GM03348 (cell line): ENCODE results near the gene RBM10.

ENCODE experiments used
- DNase-seq: peaks from one replicate; pipeline ENCODE4 v3.0.0; 2012; ENCODE audit warnings: low spot score

RBM10 gene

DNA sequence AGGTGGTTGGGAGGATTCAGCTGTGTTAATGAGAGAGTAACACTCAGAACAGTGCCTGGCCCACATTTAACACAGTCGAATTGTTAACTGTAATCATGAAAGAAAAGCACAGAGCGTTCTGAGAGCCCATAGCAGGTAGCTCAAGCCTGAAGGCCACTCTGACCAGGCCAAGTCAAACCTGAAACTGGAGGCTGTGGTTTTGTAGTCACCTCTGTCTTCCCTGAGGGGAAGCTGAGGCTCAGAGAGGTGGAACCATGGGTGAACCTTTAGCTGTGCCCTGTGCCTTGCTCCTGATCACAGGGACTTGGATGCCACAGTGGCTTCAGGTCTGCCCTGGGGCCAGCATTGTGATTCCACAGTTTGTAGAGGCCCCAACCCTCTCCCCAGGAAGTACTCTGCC, 32.1 kb downstream of the RBM10 start:
- no peak for DNase-seq

DNA sequence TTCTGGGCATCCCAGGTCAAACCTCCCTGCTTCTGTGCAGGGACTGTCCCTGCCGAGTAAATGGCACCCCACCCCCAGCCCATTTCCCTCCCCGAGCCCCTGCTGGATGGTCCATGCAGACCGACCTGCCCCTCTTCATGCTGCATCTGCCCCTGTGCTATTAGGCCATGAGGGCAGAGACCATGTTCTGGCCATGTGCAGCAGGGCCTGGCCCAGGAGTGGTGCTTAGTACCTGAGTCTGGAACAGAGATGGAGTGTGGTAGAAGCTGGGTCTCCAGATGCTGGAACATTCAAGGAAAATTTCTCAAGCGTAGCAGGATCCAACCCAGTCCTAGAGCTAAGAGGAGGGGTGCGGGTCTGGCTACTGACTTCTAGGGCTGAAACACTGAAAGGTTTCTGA, 33.3 kb downstream of the RBM10 start:
- no peak for DNase-seq

DNA sequence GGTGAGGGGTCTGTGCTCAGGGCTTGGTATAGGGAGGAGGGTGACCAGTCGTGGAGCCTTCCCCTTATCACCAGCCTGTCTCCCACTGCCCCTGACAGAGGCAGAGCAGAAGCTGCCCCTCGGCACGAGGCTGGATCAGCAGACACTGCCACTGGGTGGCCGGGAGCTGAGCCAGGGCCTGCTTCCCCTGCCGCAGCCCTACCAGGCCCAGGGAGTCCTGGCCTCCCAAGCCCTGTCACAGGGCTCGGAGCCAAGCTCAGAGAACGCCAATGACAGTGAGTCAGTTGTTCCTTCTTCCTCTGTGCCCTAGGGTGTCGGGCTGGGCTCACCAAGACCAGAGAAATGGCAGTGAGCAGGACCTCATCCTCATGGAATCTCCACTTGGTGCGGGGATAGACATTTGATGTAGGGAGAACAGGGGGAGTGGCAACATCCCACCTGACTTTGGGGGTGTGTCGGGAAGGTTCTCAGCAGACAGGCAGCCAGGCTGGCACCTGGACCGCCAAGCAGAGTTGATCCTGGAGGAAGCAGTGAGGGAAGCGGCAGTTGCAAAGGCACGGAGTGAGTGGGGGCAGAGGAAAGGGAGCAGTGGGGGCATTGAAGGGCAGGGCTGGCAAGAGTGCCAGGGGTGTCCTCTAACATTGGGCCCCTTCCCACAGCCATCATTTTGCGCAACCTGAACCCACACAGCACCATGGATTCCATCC, 34.4 kb downstream of the RBM10 start:
- DNase-seq, result peak; percentile 51

DNA sequence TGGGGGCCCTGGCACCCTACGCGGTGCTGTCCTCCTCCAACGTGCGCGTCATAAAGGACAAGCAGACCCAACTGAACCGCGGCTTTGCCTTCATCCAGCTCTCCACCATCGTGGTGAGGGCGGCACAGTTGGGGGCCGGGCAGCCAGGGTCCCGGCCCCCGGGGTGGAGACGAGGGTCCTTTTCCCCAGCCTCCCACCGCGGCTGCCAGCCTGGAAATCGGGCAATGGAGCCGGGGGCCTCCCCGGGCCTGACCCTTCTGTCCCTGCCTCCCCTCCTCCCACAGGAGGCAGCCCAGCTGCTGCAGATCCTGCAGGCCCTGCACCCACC, 34.9 kb downstream of the RBM10 start:
- no peak for DNase-seq

DNA sequence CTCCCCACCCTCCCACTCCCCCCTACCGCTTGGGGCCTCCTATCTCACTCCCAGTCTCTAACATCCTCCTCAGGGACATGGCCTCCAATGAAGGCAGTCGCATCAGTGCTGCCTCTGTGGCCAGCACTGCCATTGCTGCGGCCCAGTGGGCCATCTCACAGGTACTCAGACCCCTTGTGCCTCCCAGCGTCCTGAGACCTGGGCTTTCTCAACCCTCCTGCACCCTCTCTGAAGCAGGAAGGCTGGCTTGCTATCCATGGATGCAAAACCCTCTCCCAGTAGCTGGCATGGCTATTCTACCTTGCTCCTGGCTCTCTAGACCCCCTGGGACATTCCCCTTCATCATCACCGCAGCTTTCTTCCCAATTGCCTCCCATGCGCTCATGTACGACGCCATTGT, 35.3 kb downstream of the RBM10 start:
- DNase-seq, result no peak

DNA sequence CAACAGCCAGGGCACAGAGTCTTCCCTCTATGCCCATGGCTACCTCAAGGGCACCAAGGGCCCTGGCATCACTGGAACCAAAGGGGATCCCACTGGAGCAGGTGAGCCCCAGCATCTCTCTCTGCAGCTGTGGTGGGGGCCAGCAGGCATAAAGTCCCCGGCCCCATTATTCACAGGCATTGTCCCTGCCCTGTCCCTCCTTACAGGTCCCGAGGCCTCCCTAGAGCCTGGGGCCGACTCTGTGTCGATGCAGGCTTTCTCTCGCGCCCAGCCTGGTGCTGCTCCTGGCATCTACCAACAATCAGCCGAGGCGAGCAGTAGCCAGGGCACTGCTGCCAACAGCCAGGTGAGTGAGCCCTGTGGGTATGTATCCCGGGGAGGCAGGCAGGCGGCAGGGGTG, 36.3 kb downstream of the RBM10 start:
- no peak for DNase-seq

DNA sequence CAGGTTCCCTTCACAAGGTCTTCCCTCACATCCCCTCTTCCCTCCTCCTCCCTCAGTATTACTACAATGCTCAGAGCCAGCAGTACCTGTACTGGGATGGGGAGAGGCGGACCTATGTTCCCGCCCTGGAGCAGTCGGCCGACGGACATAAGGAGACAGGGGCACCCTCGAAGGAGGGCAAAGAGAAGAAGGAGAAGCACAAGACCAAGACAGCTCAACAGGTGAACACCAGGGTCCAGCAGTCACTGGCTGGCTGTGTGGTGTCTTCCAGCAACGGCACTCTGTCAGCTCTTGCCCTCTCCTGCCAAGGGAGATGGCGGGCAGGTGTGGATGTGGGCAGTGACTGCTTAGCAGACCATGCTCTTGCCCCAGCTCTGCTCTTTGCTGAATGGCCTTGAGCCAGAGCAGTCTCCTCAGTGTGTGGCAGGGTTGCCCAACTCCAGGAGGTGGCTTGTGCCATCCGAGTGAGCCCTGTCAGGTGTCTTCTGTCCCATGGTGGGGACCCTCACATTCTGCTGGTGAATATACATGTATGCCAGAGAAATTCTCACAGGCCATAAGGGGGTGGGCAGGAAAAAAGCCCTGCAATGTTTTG, 37.2 kb downstream of the RBM10 start:
- DNase-seq, result no peak

DNA sequence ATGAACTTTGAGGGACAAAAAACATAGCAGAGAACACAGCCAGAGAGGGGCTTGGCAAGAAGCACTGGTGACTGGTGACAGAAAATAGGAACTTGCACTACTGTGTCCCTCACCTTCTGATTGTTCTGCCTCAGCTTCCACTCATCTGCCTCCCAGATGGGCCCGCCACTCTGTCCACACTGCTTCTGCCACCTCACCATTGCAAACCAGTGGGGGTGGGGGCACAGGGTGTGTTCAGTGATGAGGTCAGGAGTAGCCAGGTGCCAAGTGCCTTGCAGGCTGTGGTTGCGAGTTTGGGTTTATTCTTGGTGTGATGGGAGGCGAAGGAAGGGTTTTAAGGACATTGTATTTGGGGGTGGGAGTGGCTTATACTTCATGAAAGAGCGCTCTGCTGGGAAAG, 39.5 kb downstream of the RBM10 start:
- DNase-seq, result no peak

DNA sequence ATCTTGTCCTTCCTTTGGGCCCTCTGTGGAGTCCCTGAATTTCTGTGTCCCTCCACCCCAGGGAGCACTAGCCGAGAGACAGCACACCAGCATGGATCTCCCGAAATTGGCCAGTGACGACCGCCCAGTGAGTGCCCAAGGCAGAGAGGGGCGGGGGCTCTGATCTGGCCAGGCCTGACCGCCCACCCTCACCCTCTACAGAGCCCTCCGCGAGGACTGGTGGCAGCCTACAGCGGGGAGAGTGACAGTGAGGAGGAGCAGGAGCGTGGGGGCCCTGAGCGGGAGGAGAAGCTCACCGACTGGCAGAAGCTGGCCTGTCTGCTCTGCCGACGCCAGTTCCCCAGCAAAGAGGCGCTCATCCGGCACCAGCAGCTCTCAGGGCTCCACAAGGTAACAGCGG, 40.2 kb downstream of the RBM10 start:
- DNase-seq, result no peak

DNA sequence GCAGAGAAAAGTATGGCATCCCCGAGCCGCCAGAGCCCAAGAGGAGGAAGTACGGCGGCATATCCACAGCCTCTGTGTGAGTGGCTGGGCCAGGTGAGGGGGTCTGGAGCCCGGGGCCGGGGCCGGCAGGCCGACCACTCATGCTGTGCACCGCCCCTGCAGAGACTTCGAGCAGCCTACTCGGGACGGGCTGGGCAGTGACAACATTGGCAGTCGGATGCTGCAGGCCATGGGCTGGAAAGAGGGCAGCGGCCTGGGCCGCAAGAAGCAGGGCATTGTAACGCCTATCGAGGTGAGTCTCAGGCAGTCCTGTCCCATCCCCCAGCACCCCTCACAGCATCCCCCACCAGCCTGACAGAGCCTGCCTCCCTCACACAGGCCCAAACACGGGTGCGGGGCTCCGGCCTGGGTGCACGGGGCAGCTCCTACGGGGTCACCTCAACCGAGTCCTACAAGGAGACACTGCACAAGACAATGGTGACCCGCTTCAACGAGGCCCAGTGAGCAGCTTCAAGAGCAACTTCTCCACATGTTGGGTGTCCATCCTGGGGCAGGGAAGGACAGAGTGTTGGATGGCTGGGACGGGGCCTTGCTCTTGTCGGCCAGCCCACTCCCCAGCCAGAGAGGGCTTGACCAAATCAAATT, 41.2 kb downstream of the RBM10 start:
- no peak for DNase-seq

DNA sequence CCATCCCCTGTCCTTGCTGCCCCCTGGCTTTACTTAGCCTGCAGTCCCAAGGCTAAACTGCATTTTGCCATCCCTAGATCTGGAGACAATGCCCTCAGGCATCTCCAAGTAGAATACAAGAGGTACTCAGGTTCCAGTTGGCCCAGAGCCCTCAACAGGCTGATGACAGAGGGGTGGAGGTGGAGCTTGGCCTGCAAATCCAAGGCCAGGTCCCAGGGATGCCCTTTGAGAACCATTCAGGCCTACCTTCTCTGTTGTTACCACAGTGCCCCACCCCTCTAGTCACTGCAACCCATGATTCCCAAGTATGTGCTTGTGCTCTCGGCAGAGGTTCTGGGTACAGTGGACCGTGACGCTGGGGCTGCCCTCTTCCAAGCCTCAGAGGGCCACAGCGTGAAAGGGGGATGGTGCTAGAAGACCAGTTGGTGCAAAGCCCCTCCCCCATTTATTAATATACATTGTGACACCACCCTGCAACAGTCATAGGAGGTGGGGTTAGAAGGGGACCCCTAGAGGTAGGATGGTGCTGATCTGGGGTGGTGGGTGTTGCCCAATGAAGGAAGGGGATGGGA, 42.2 kb downstream of the RBM10 start:
- no peak for DNase-seq

DNA sequence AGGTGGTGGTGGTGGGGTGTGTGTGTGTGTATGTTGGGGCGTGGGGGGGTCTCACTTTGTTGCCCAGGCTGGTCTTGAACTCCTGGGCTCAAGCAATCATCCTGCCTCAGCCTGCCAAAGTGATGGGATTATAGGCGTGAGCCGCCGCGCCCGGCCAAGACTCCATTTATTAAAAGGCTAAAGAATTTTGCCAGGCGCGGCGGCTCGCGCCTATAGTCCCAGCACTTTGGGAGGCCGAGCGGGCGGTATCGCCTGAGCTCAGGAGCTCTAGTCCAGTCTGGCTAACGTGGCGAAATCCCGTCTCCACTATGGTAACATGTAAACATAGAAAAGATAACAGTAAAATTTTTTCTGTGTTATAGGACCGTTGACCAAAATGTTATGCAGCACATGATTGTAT, 44.9 kb downstream of the RBM10 start:
- no peak for DNase-seq

DNA sequence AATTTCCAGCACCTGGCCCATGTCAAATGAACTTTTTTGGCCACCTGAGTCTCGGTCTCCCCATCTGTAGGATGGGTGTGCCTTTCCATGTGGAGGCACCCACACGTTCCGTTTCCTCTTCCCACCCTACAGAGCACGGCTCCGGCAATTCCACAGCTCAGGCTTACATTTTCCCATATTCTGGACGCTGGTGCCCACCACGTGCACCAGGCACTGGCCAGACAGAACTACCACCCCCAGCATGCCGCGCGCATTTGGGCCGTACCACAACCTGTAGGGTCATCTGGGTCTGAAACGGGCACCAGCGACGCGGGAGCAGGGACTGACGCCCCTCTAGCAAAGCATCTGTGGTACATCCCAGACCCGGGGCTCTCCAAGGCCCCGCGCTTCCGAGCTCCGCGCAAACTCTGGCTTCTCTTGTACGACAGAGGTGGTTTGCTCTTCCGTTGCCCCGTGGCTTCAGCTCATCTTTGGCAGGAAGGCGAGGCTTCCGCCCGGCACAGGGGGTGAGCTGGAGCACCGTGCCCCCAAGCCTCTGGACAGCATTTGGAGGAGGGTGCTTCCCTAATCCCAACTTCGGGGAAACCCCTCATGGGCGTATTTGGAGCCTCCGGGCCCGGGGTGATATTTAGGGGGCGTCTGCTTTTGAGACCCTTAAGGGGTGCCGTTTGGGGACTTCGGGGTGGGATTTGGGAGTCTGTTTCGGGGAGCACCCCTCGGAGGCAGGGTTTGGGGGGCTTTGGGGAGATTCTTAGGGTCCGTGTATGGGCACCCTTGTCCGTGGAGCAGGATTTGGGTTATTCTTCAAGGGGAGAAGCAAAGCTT, 45.6 kb downstream of the RBM10 start:
- peak; percentile 92 for DNase-seq

DNA sequence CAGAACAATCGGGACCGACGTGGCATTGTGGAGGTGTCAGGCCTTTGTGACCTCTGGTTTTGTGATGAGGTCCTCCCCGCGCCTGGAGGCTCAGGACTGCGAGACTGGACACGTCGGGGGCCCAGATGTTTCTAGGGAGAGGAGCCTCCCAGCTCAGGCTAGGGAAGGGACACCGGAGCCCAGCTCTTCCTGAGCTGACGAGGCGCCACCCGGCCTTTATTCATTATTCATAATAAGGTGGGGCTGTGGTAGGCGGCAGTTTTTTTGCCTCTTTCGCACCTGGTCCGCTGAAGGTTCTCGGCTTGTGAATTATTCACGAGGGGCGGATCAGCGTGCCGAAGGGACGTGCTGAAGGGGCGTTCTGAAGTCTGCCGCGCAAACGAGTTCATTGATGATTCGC, 46.3 kb downstream of the RBM10 start:
- peak; percentile 21 for DNase-seq

DNA sequence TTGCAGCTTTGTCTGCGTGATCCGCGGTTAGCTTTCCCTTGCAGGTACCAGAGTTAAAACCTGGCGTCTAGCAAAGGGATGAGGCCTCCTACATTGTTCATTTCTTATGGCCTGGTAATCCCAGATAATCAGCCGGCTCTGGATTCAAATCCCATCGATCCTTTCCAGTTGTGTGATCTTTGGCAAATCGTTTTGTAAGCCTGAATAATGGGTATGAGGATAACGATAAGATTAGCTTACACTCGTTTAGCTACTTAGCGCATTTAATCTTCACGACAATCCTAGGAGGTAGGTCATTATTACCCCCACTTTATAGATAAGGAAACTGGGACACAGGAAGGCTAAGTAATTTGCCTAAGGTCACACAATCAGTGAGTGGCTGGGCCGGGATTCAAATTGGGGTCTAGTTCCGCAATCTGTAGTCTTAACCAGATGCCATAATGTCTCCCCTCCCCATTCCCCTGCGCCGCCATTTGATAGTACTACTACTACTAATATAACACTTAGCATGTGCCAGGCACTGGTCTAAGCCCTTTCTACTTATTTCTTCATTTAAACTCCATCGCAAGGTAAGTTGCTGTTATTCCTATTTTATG, 46.9 kb downstream of the RBM10 start:
- no peak for DNase-seq

DNA sequence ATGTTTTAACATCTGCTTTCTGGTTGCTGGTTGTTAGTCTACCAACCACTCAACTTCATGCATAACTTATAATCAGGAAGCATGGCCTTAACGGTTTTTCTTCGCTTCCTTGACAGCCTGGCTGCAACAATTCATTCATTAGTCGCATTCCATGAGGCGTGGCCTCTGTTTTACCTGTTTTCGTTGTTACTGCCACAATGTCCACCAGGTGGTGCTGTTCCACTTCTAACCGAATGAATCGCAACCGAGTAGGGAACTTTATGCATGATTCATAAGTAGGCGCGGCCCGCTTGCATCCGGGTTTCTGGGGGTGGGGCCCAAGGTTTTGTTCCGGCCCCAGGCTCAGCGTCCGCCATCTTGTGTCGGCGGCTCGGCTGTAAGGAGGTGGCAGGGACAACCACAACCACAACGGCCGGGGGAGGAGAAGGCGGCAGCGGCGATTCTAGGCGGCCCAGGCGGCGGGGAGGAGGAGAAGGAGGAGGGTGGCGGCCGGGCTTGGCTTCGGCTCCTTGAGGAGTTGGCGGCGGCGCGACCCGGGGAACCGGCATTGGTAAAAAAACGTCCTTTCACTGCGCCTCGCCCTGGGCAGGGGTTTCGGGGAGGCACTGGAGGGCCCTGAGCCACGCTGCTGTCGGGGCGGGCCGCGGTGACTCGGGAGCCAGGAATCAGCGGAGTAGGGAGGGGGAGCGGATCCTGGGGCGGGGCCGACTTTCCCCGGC, 48.6 kb downstream of the RBM10 start, which contains the start of gene UBA1:
UBA1 (plus strand) TSS at position 355 of the 719 bp plus-strand sequence. CDS start 4,974 bp downstream, outside the sequence.
- peak; percentile 87 for DNase-seq

DNA sequence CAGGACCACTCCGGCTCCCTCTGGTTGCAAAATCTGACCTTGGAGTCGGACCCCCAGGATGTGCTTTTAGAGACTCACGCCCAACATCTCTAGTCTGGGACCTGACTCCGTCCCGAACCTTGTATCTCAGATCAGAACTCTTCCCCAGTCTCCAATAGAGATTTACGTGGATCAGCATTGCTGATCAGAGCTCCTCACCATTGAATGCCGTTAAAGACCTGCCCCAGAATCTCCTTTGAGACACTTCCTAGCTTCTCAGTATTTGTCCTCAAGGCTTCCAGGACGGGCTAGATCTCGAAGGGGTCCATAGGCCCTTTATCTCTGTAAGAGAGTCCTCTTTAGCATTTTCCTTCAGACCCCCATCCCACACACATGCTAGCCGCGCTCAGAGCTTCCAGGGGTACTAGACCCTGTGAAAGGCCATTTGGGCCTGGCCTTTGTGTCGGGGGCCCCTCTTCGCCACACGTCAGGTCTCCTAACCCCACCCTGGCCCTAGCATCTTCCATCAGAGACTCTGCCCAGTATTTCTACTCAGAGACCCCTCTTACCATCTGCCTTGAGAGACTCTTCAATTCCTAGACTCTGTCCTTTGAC, 49.3 kb downstream of the RBM10 start:
- DNase-seq, result no peak

DNA sequence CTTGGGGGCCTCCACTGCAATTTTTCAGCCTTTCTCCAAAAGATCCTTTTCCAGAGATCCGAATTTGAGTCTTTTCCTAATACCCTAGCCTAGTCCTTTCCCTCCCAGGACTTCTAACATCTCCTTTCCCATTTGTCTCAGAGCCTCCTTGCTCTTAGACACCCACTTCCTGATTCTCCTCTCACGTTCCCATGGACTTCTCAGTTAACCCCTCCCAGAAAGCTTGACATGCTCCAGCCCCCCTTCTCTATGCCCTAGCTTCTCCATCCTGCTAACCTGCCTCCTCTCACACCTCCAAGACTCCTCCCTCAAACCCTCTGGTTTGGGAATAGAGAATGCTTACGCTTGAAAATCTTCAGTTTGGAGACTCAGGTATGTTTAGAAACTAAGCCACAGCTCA, 51.1 kb downstream of the RBM10 start:
- DNase-seq, result no peak

DNA sequence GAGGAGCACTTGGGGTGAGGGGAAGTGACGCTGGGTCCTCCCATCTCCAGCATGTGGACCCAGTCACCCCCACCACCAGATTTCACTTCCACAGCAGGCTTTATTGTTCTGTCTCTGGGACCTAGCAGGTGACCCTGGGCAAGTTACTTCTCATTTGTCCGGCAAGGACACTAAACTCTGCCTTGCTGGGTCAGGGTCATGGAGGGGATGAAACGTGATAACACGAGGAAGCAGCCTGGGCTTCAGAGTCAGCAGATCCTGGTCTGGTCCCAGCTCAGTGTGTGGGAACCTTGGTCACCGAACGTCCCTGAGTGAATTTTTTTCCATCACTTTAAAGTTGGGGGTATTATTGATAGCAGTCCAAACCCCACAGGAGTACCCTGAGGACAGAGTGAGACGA, 52.5 kb downstream of the RBM10 start:
- DNase-seq, result no peak

DNA sequence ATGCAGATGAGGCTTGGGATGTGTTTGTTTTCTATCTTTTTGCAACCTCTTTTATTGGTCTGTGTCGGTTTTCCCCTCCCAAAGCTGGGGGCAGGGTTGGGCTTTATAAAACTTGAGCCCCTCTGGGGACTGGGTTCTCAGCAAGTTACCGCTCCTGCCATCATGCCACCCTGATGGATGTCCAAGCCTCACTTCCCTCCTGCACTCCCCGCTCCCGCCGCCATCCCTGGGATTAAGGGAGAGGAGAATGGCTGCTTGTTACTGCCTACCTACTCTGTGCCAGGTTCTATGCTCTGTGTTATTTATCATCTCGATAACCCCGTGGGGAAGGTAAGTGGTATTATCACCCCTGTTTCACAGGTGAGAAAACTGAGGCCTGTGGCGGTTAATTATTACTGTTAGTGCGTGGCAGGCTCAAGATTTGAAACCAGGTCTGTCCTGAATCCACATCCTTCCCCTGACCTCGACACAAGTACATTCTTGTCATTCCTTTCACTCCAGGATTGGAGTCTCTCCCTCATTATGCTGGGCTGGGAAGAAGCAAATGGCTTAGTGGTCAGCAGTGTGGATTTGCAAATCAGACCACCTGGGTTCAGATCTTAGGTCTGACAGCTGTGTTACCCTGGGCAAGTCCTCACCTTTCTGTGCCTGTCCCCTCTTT, 53.1 kb downstream of the RBM10 start:
- peak; percentile 23 for DNase-seq
